Measurements from ENCODE around the gene SIRT6. TPM values are rescaled to one million over a fixed set of nuclear protein-coding genes. Genes with fewer than 3 reads are reported as not detected.

Gene SIRT6
- total and polyA plus RNA-seq, 2 donors from 2014 or later = 27.0 to 27.3 TPM

DNA sequence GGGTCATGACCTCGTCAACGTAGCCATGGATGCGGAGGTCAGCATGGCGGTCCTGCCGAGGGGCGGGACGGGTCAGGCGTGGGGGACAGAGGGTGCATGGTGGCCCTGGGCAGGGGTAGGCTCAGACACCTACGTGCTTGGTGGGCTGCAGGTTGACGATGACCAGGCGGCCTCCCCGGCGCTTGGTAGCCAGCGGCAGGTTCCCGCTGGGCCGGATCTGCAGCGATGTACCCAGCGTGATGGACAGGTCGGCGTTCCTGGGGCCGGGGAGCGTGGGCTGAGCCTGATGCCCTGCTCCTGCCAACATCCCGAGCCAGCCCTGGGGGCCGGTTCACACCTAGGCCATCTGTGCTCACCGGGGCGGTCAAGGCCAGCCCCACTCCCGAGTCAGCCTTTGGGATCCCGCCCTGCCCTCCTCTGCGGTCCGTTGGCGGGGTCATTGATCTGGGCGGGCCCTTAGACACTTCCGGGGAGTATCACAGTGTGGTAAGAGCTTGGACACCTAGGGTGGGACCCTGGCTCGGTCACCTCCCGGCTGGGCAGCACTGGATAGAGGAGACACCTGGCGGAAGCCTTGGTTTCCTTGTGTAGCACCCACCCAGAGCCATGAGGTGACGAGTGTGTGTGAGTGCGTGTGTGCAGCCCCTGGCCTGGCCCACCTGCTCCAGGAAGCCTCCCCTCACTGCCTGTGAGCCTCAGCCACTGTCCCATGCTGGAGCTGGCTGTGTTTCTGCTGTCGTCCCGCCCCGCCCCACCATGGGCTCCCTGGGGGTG, 7.3 kb downstream of the SIRT6 start:
- peaks cover 0 to 2% (median 0%) of the 10 kb centered on the region in 3 donors for H3K36me3 ChIP-seq (ENCODE audit: control insufficient read depth in 2 of 3, insufficient read depth in 3 of 3, low read length in 3 of 3)
- TF ChIP-seq, protein P1, sequence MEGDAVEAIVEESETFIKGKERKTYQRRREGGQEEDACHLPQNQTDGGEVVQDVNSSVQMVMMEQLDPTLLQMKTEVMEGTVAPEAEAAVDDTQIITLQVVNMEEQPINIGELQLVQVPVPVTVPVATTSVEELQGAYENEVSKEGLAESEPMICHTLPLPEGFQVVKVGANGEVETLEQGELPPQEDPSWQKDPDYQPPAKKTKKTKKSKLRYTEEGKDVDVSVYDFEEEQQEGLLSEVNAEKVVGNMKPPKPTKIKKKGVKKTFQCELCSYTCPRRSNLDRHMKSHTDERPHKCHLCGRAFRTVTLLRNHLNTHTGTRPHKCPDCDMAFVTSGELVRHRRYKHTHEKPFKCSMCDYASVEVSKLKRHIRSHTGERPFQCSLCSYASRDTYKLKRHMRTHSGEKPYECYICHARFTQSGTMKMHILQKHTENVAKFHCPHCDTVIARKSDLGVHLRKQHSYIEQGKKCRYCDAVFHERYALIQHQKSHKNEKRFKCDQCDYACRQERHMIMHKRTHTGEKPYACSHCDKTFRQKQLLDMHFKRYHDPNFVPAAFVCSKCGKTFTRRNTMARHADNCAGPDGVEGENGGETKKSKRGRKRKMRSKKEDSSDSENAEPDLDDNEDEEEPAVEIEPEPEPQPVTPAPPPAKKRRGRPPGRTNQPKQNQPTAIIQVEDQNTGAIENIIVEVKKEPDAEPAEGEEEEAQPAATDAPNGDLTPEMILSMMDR (IDR thresholded peaks at IDR 0.05; ENCODE audit: borderline replicate concordance, extremely low read depth, insufficient read depth) = no peak
- no peak for FAIRE-seq
- no peak overlapping the region for H3K9ac ChIP-seq (ENCODE audit: low read length in 3 of 3)
- intact Hi-C loops (cut with DNase I) = no loop called here
- no peak overlapping the region for H3K27ac ChIP-seq (ENCODE audit: low read depth in 2 of 2, low read length in 2 of 2)
- H3K27me3 ChIP-seq (ENCODE audit: control insufficient read depth, insufficient read depth, low read length) = no peaks in the 10 kb centered on the region
- H3K4me1 ChIP-seq (ENCODE audit: control insufficient read depth in 2 of 3, insufficient read depth in 2 of 3, low read depth in 1 of 3, low read length in 3 of 3) = peaks cover 0 to 2% (median 0%) of the 10 kb centered on the region in 3 donors
- no peak overlapping the region for H3K4me3 ChIP-seq (ENCODE audit: low read length in 3 of 3)
- H3K9me3 ChIP-seq (ENCODE audit: control insufficient read depth in 2 of 3, insufficient read depth in 1 of 3, low read length in 3 of 3) = no peaks in the 10 kb centered on the region
- DNase-seq = peak in 1 of 5 donors; percentile 72

DNA sequence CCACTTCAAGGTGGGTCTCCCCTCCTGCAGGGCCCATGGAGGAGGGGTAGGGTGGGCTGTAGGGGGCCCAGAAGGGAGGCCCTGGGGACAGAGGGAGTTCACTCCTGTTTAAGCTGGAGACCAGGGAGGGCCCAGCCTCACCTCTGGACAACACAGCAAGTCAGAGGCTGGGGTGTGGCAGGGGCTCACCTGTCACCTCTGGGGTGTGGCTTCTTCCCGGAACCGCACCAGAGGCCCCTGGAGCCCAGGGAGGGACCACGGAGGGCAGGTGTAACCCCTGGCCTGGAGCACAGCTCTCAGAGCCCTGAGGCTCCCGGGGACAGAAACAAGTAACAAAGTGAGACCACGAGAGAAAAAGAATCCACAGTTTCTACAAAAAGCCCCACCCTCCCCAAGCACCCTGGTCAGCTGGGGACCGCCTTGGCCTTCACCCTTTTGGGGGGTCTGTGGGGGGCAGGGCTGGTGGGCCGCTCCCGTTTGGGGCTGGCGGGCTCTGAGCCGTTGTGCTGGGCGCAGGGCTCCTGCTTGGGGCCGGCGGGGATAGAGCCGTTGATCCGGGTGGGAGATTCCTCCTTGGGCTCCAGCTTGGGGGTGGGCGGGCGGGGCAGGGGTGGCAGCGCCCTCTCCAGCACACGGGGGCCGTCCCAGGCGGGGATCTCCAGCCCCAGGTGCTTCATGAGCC, 8.0 kb downstream of the SIRT6 start:
- FAIRE-seq (no peak), DNase-seq (no peak)
- no peaks in the 10 kb centered on the region for H3K9me3 ChIP-seq (ENCODE audit: control insufficient read depth in 2 of 3, insufficient read depth in 1 of 3, low read length in 3 of 3)
- H3K4me3 ChIP-seq (ENCODE audit: low read length in 3 of 3) = no peak overlapping the region
- peaks cover 0 to 2% (median 0%) of the 10 kb centered on the region in 3 donors for H3K36me3 ChIP-seq (ENCODE audit: control insufficient read depth in 2 of 3, insufficient read depth in 3 of 3, low read length in 3 of 3)
- no peak overlapping the region for H3K27ac ChIP-seq (ENCODE audit: low read depth in 2 of 2, low read length in 2 of 2)
- no peak overlapping the region for H3K9ac ChIP-seq (ENCODE audit: low read length in 3 of 3)
- no peaks in the 10 kb centered on the region for H3K27me3 ChIP-seq (ENCODE audit: control insufficient read depth, insufficient read depth, low read length)
- H3K4me1 ChIP-seq (ENCODE audit: control insufficient read depth in 2 of 3, insufficient read depth in 2 of 3, low read depth in 1 of 3, low read length in 3 of 3) = peaks cover 0 to 2% (median 0%) of the 10 kb centered on the region in 3 donors
- TF ChIP-seq, protein P1 (IDR thresholded peaks at IDR 0.05; ENCODE audit: borderline replicate concordance, extremely low read depth, insufficient read depth) = no peak
- intact Hi-C loops (cut with DNase I) = no loop called here

DNA sequence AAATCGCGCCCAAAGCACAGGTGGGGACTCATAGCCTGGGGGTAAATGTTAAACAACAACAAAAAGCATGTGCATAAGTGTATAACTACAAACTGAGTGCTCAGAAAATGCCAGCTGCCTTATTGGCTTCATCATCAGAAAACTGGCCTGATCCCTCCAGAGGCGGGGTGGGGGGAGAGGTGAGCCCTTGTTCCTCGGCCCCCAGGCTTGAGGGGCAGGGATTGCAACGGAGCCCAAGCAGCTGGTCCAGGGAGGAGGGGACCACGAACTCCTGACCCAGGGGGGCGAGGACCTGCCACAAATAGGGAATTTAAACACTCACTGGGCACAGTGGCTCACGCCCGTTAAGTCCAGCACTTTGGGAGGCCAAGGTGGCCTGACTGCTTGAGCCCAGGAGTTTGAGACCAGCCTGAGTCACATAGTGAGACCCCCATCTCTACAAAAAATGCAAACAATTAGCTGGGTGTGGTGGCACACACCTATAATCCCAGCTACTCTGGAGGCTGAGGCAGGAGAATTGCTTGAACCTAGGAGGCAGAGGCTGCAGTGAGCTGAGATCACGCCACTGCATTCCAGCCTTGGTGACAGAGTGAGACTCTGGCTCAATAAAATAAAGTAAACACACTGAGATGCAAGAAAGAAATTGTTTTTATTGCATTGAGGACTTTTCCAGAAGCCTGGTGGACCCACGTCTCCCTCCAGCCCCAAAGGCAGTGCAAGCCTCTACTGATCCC, 8.7 kb downstream of the SIRT6 start:
- Histone ChIP-seq H3K4me1 (ENCODE audit: control insufficient read depth in 2 of 3, insufficient read depth in 2 of 3, low read depth in 1 of 3, low read length in 3 of 3) (peaks cover 0 to 2% (median 0%) of the 10 kb centered on the region in 3 donors), H3K27me3 (ENCODE audit: control insufficient read depth, insufficient read depth, low read length) (no peaks in the 10 kb centered on the region), H3K9ac (ENCODE audit: low read length in 3 of 3) (no peak overlapping the region), H3K9me3 (ENCODE audit: control insufficient read depth in 2 of 3, insufficient read depth in 1 of 3, low read length in 3 of 3) (no peaks in the 10 kb centered on the region), H3K36me3 (ENCODE audit: control insufficient read depth in 2 of 3, insufficient read depth in 3 of 3, low read length in 3 of 3) (peaks cover 0 to 2% (median 0%) of the 10 kb centered on the region in 3 donors), H3K4me3 (ENCODE audit: low read length in 3 of 3) (no peak overlapping the region), H3K27ac (ENCODE audit: low read depth in 2 of 2, low read length in 2 of 2) (no peak overlapping the region)
- intact Hi-C loops (cut with DNase I) = no loop called here
- DNase-seq (no peak), FAIRE-seq (no peak)
- TF ChIP-seq, protein P1 (IDR thresholded peaks at IDR 0.05; ENCODE audit: borderline replicate concordance, extremely low read depth, insufficient read depth) = no peak
